Spinal cord (tissue), 10 donors: Measurements from ENCODE around the gene VIP. TPM values are rescaled to one million over a fixed set of nuclear protein-coding genes. Genes with fewer than 3 reads are reported as not detected.

Experiments used
- DNase-seq, 6 donors: peaks; one replicate each; pipeline versions ENCODE4 v3.0.0 to v3.0.0-alpha.2; 2013 to 2015; ENCODE audit warnings: low spot score in 6 of 6, low read depth in 4 of 6
- H3K27ac ChIP-seq: one replicate; pipeline ENCODE4 v1.5.1; 2013; ENCODE audit warnings: low read depth, low read length, control low read depth
- H3K27me3 ChIP-seq: one replicate; pipeline ENCODE4 v1.6.1; 2013; ENCODE audit warnings: low read length; ENCODE audit not compliant: control insufficient read depth, insufficient read depth
- H3K36me3 ChIP-seq: one replicate; pipeline ENCODE4 v1.6.1; 2013; ENCODE audit warnings: low read length; ENCODE audit not compliant: control insufficient read depth, insufficient read depth
- H3K4me1 ChIP-seq: one replicate; pipeline ENCODE4 v1.6.1; 2013; ENCODE audit warnings: low read length; ENCODE audit not compliant: control insufficient read depth, insufficient read depth
- H3K4me3 ChIP-seq: one replicate; pipeline ENCODE4 v1.5.1; 2013; ENCODE audit warnings: low read depth, low read length, control low read depth
- H3K9me3 ChIP-seq: one replicate; pipeline ENCODE4 v1.6.1; 2013; ENCODE audit warnings: low read length; ENCODE audit not compliant: control insufficient read depth, insufficient read depth
- WGBS: methylation state at CpG from one replicate; pipeline ENCODE4 v1.1.5; 2013; ENCODE audit warnings: missing lambda C conversion rate; ENCODE audit not compliant: insufficient coverage; 5-methylcytosine and 5-hydroxymethylcytosine counted together
- polyA plus RNA-seq, 2 donors: library from polyadenylated mRNA; unstranded; fragments of 120-200 nt; gene quantifications; one replicate each; pipeline ENCODE4 v1.2.1, GENCODE V29; 2013; ENCODE audit not compliant: insufficient read length in 2 of 2
- total RNA-seq, 2 donors: library from RNA; depleted of rRNA in 1 of 2; stranded (reverse); fragments of 120-200 nt in 1 of 2; fragments of >200 nt in 1 of 2; gene quantifications; one replicate each; pipeline versions ENCODE4 v1.2.3 to v1.2.4, GENCODE V29; 2013 to 2014
- donor health status: healthy.

VIP gene
- total and polyA plus RNA-seq, 4 donors = 0.66 to 1.1 (median 0.87) TPM

DNA sequence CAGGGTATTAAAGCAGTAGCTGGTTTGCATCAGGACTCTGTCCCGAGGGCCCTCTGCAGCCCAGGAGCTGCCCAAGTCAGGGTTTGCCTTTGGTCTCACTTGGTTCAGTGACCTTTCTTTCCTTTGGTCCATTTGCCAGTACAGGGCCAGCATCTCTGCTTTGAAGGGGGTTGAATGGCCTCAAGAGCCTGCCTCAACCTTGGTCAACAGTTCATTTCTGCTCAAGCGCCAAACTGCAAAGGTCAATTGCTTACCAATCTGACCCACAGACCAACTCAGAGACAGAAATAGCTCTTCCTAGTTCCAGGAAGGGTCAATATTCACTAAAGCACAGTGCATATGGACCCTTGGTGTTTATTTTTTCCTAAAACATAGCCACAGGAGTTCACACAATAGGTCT, 19.4 kb downstream of the VIP start:
- H3K9me3 ChIP-seq = no peaks in the 10 kb centered on the region
- no peaks in the 10 kb centered on the region for H3K27me3 ChIP-seq
- no peaks in the 10 kb centered on the region for H3K4me1 ChIP-seq
- no peak overlapping the region for H3K27ac ChIP-seq
- 84% methylated on average over 2 of the region's 2 CpGs for WGBS
- H3K36me3 ChIP-seq = no peaks in the 10 kb centered on the region
- H3K4me3 ChIP-seq = no peak overlapping the region
- no peak for DNase-seq

DNA sequence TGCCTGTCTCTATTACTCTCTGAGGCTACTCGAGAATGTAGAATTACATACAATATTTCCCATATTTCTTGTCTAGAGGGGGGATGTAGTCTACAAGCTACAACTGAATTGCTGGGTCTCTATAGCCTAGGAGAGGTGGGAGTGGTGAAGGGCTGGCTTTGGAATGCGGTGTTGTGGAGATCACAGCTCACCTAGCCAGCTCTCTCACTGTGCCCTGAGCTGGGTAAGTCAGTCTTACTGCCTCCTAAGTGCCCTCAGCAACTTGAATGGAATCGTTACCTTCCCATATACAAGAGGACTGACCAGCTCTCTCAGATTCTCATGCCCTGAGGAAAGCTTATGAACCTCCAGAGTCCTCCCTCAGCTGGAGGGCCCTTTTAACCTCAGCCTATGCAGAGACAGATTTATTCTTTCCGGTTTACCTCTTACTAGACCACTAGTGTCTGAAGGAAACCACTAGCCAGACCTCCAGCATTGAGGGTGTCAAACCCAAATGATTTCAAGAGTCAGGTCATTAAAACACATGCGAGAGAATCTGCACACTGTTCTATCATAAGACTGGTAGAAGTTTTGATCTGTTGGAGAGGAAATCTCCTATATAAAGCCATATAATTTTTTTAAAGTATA, 20.6 kb downstream of the VIP start:
- 87% methylated on average over 3 of the region's 5 CpGs for WGBS
- no peak overlapping the region for H3K27ac ChIP-seq

DNA sequence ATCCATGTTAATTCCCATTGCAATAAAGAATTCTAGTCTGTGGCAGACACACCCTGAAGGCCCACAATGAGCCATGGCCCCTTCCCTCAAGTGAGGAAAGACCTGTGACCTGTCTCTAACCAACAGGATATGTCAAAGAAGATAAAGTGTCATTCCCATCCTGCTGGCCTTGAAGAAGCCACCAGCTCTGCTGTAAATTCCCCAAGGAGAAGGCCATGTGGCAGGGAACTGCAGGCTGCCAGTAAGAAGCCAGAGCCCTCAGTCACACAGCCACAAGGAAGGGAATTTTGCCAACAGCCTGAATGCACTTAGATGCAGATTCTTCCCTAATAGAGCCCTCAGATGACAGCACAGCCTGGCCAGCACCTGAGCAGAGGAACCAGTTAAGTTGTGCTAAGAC, 24.8 kb downstream of the VIP start:
- H3K27ac ChIP-seq = no peak overlapping the region
- H3K36me3 ChIP-seq = no peaks in the 10 kb centered on the region
- no peaks in the 10 kb centered on the region for H3K27me3 ChIP-seq
- no peak for DNase-seq
- no peaks in the 10 kb centered on the region for H3K9me3 ChIP-seq
- H3K4me1 ChIP-seq = no peaks in the 10 kb centered on the region
- no peak overlapping the region for H3K4me3 ChIP-seq

More for the DNA sequence above, 20.6 kb downstream of the VIP start:
- H3K27me3 ChIP-seq = no peaks in the 10 kb centered on the region
- H3K9me3 ChIP-seq = no peaks in the 10 kb centered on the region
- DNase-seq = no peak
- no peaks in the 10 kb centered on the region for H3K4me1 ChIP-seq
- no peak overlapping the region for H3K4me3 ChIP-seq
- H3K36me3 ChIP-seq = no peaks in the 10 kb centered on the region

- 84% methylated on average over 2 of the region's 3 CpGs for WGBS
- Histone ChIP-seq H3K9me3 (no peaks in the 10 kb centered on the region), H3K27me3 (no peaks in the 10 kb centered on the region), H3K36me3 (no peaks in the 10 kb centered on the region), H3K4me3 (no peak overlapping the region), H3K27ac (no peak overlapping the region), H3K4me1 (no peaks in the 10 kb centered on the region)
- no peak for DNase-seq
These were observed 26.2 kb downstream of the VIP start for GRCh38 chr6:152776833-152777232.

GRCh38 chr6:152783217-152783878, 32.8 kb downstream of the VIP start:
- WGBS = 91% methylated on average over 4 of the region's 9 CpGs
- DNase-seq = no peak
- Histone ChIP-seq H3K36me3 (no peaks in the 10 kb centered on the region), H3K27ac (no peak overlapping the region), H3K9me3 (no peaks in the 10 kb centered on the region), H3K4me3 (no peak overlapping the region), H3K27me3 (no peaks in the 10 kb centered on the region), H3K4me1 (no peaks in the 10 kb centered on the region)

DNA sequence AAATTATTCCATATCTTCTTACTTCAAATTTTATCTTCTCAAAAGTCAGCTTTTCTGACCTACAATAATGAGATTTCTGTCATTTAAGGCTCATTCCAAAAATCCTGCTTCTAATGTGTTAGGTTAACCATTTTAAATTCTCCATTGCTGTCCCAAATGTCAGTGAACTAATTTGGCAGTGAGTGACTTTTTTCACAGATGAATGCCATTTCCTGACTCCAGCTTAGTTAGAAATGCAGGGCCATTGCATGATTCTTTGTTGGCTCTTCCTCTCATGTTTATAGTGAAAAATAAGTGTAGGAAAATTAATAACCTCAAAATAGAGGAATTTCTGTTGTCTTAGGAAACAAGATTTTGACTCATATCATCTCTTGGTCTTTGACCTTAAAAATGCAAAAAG, 44.1 kb downstream of the VIP start:
- no peaks in the 10 kb centered on the region for H3K4me1 ChIP-seq
- no peak overlapping the region for H3K27ac ChIP-seq
- H3K36me3 ChIP-seq = no peaks in the 10 kb centered on the region
- no peaks in the 10 kb centered on the region for H3K9me3 ChIP-seq
- H3K4me3 ChIP-seq = no peak overlapping the region
- H3K27me3 ChIP-seq = no peaks in the 10 kb centered on the region
- DNase-seq = peak in 1 of 6 donors; percentile 4

DNA sequence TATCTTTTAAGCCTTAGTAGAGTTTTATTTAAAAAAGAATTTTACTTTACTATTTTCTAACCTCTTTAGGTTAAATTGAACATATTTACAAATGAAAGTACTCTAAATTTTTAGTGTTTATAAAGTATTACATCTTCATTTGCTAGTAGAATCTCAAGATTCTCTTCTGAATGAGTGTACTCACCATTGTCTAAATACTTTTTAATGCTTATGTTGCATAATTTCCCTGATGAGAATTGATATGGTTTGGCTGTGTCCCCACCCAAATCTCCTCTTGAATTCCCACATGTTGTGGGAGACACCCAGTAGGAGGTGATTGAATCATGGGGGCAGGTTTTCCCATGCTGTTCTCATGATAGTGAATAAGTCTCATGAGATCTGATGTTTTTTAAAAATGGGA, 53.6 kb downstream of the VIP start:
- Histone ChIP-seq H3K36me3 (no peaks in the 10 kb centered on the region), H3K27ac (no peak overlapping the region), H3K4me1 (no peaks in the 10 kb centered on the region)

More for the DNA sequence above, 53.6 kb downstream of the VIP start:
- Histone ChIP-seq H3K9me3 (no peaks in the 10 kb centered on the region), H3K27me3 (no peaks in the 10 kb centered on the region), H3K4me3 (no peak overlapping the region)
- DNase-seq = no peak

Other genes starting within 250 kb of the VIP start
- gene SYNE1, start 113.4 kb upstream of the VIP start, total RNA-seq = 100 to 1,000 TPM; 126 to 201 TPM
- 10 to 100 TPM; 71.5 to 84.4 TPM for gene SYNE1, start 113.4 kb upstream of the VIP start, polyA plus RNA-seq
- gene MYCT1, start 52.9 kb upstream of the VIP start, total RNA-seq = 10 to 100 TPM; 13.0 to 16.9 TPM
- gene MYCT1, start 52.9 kb upstream of the VIP start, polyA plus RNA-seq = 1 to 10 TPM; 6.2 to 7.8 TPM
- 10 to 100 TPM; 12.5 to 13.8 TPM for gene FBXO5, start 232.2 kb downstream of the VIP start, total RNA-seq
- 10 to 100 TPM; 13.8 to 16.6 TPM for gene FBXO5, start 232.2 kb downstream of the VIP start, polyA plus RNA-seq